OCI-LY1 (cell line): Measurements from ENCODE around the gene METRN.

Experiments
- H2AFZ ChIP-seq: fragments of 200-600 bp; sonication (generic), shearing (Covaris generic); 2 replicates; pipeline ENCODE4 v1.6.0; 2014; ENCODE audit warnings: antibody characterized with exemption, mild to moderate bottlenecking, low read length
- H3F3A ChIP-seq: fragments of 200-600 bp; sonication (generic), shearing (Covaris generic); 2 replicates; pipeline ENCODE4 v1.6.0; 2014; ENCODE audit warnings: mild to moderate bottlenecking, antibody characterized with exemption, low read length, moderate library complexity; ENCODE audit not compliant: insufficient read depth
- H3K27ac ChIP-seq: fragments of 200-600 bp; sonication (generic); 2 replicates; pipeline ENCODE4 v1.5.1; 2014; ENCODE audit warnings: low read length, mixed run types, mild to moderate bottlenecking, low read depth; ENCODE audit not compliant: poor library complexity, severe bottlenecking
- H3K27me3 ChIP-seq: fragments of 200-600 bp; sonication (generic); 2 replicates; pipeline ENCODE4 v1.6.0; 2014; ENCODE audit warnings: antibody characterized with exemption, mild to moderate bottlenecking, low read length, moderate library complexity; ENCODE audit not compliant: insufficient read depth
- H3K36me3 ChIP-seq: fragments of 200-600 bp; sonication (generic); 2 replicates; pipeline ENCODE4 v1.6.1; 2014; ENCODE audit warnings: mild to moderate bottlenecking, antibody characterized with exemption, low read length, moderate library complexity, mixed read lengths; ENCODE audit not compliant: insufficient read depth
- H3K4me1 ChIP-seq: fragments of 200-600 bp; sonication (generic); 2 replicates; pipeline ENCODE4 v1.5.1; 2014; ENCODE audit warnings: mild to moderate bottlenecking, low read length, moderate library complexity; ENCODE audit not compliant: insufficient read depth, severe bottlenecking
- H3K4me2 ChIP-seq: fragments of 200-600 bp; sonication (generic), shearing (Covaris generic); 2 replicates; pipeline ENCODE4 v1.6.1; 2014; ENCODE audit warnings: low read length
- H3K4me3 ChIP-seq: fragments of 200-600 bp; sonication (generic); 2 replicates; pipeline ENCODE4 v1.5.1; 2014; ENCODE audit warnings: low read length, low read depth, mild to moderate bottlenecking, mixed read lengths; ENCODE audit not compliant: poor library complexity, severe bottlenecking
- H3K79me2 ChIP-seq: fragments of 200-600 bp; shearing (Covaris generic); 2 replicates; pipeline ENCODE4 v1.6.1; 2016; ENCODE audit warnings: mixed run types, low read length, mixed read lengths; ENCODE audit not compliant: insufficient read depth
- H3K9ac ChIP-seq: fragments of 200-600 bp; sonication (generic), shearing (Covaris generic); 2 replicates; pipeline ENCODE4 v1.6.1; 2014; ENCODE audit warnings: mild to moderate bottlenecking, low read length, mixed read lengths
- H3K9me2 ChIP-seq: fragments of 200-600 bp; sonication (generic), shearing (Covaris generic); 2 replicates; pipeline ENCODE4 v1.6.1; 2014; ENCODE audit warnings: low read depth, mild to moderate bottlenecking, low read length, mixed read lengths
- H3K9me3 ChIP-seq: fragments of 200-600 bp; shearing (Covaris generic); 2 replicates; pipeline ENCODE4 v1.6.1; 2014; ENCODE audit warnings: low read length, mixed read lengths
- H4K20me1 ChIP-seq: fragments of 200-600 bp; sonication (generic), shearing (Covaris generic); 2 replicates; pipeline ENCODE4 v1.6.0; 2016; ENCODE audit warnings: mild to moderate bottlenecking, low read length; ENCODE audit not compliant: insufficient read depth
- EZH2 ChIP-seq: fragments of 200-600 bp; sonication (generic), shearing (Covaris generic); IDR thresholded peaks from 2 replicates; pipeline ENCODE4 v1.8.0; 2017; ENCODE audit warnings: borderline replicate concordance, mixed run types, mild to moderate bottlenecking, antibody characterized with exemption, low read length, moderate library complexity, mixed read lengths
- TF ChIP-seq, protein P1 (sequence below): fragments of 200-600 bp; sonication (generic), shearing (Covaris generic); IDR thresholded peaks from 2 replicates; pipeline ENCODE4 v1.5.1; 2017; ENCODE audit warnings: mild to moderate bottlenecking, antibody characterized with exemption, low read length, moderate library complexity, mixed read lengths

METRN gene

DNA sequence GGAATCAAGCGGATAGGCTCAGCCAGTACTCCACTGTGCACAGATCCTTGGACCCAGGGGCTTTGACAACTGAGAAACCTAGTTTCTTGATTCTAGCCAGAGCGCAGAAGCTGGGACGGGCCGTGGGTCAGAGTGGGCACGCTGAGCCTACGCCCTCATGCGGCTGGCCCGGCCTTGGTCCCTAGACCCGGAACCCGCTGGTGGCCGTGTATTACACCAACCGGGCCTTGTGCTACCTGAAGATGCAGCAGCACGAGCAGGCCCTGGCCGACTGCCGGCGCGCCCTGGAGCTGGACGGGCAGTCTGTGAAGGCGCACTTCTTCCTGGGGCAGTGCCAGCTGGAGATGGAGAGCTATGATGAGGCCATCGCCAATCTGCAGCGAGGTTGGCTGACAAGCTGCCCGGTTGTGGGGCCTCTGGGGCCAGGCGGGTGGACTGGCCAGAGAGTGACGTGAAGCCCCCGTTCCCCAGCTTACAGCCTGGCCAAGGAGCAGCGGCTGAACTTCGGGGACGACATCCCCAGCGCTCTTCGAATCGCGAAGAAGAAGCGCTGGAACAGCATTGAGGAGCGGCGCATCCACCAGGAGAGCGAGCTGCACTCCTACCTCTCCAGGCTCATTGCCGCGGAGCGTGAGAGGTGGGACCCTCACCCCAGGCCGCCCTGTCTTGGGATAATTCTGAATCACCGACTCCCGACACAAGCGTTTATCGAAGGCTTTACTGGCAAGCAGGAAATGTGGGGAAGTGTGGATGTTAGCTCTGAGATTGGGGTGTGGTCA, 33.8 kb upstream of the METRN start:
- H3F3A ChIP-seq = no peaks in the 10 kb centered on the region
- no peaks in the 10 kb centered on the region for H3K27me3 ChIP-seq
- peak overlapping the region; percentile 98 for H3K4me2 ChIP-seq
- H3K27ac ChIP-seq = peak overlapping the region; percentile 55
- H3K4me1 ChIP-seq = peaks cover 56% of the 10 kb centered on the region
- peak overlapping the region; percentile 86 for H3K9ac ChIP-seq
- no peak overlapping the region for H2AFZ ChIP-seq
- H3K79me2 ChIP-seq = 0 out of 2 replicates have a peak, but pooled peaks cover 8% of the 10 kb centered on the region
- no peaks in the 10 kb centered on the region for H4K20me1 ChIP-seq
- TF ChIP-seq, protein P1, sequence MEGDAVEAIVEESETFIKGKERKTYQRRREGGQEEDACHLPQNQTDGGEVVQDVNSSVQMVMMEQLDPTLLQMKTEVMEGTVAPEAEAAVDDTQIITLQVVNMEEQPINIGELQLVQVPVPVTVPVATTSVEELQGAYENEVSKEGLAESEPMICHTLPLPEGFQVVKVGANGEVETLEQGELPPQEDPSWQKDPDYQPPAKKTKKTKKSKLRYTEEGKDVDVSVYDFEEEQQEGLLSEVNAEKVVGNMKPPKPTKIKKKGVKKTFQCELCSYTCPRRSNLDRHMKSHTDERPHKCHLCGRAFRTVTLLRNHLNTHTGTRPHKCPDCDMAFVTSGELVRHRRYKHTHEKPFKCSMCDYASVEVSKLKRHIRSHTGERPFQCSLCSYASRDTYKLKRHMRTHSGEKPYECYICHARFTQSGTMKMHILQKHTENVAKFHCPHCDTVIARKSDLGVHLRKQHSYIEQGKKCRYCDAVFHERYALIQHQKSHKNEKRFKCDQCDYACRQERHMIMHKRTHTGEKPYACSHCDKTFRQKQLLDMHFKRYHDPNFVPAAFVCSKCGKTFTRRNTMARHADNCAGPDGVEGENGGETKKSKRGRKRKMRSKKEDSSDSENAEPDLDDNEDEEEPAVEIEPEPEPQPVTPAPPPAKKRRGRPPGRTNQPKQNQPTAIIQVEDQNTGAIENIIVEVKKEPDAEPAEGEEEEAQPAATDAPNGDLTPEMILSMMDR = peak; percentile 26; the same call in 1 of the 2 replicates
- TF ChIP-seq EZH2 = no peak
- H3K4me3 ChIP-seq = peak overlapping the region; percentile 86
- no peaks in the 10 kb centered on the region for H3K9me2 ChIP-seq
- peaks cover 29% of the 10 kb centered on the region for H3K36me3 ChIP-seq
- H3K9me3 ChIP-seq = no peaks in the 10 kb centered on the region

DNA sequence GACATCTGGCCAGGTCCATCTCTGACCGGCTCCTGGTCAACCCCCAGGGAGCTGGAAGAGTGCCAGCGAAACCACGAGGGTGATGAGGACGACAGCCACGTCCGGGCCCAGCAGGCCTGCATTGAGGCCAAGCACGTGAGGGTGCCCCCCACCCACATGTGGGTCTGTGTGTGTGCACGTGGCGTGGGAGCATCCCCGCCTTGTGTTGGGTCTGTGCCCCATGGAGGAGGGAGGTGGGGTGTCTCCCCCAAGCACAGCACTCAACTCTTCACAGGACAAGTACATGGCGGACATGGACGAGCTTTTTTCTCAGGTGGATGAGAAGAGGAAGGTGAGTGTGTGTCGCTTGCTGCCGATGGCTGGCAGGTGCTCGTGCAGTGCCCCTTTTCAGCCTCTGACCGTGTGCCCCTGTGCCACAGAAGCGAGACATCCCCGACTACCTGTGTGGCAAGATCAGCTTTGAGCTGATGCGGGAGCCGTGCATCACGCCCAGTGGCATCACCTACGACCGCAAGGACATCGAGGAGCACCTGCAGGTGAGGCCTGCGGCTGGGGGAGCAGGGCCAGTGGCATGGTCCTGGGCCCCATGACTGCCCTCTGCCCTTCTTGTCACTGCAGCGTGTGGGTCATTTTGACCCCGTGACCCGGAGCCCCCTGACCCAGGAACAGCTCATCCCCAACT, 33.0 kb upstream of the METRN start:
- Histone ChIP-seq H3K36me3 (peaks cover 36% of the 10 kb centered on the region), H3K27me3 (no peaks in the 10 kb centered on the region), H3K9me2 (no peaks in the 10 kb centered on the region), H3K4me3 (peak overlapping the region; percentile 86), H4K20me1 (no peaks in the 10 kb centered on the region), H3K9ac (peak overlapping the region; percentile 86; the same call in 1 of the 2 replicates), H2AFZ (no peak overlapping the region), H3K79me2 (0 out of 2 replicates have a peak, but pooled peaks cover 8% of the 10 kb centered on the region), H3K27ac (no peak overlapping the region), H3F3A (no peaks in the 10 kb centered on the region), H3K4me2 (peak overlapping the region; percentile 98), H3K9me3 (no peaks in the 10 kb centered on the region), H3K4me1 (peaks cover 52% of the 10 kb centered on the region)
- TF ChIP-seq, protein P1 = no peak
- no peak for TF ChIP-seq EZH2

DNA sequence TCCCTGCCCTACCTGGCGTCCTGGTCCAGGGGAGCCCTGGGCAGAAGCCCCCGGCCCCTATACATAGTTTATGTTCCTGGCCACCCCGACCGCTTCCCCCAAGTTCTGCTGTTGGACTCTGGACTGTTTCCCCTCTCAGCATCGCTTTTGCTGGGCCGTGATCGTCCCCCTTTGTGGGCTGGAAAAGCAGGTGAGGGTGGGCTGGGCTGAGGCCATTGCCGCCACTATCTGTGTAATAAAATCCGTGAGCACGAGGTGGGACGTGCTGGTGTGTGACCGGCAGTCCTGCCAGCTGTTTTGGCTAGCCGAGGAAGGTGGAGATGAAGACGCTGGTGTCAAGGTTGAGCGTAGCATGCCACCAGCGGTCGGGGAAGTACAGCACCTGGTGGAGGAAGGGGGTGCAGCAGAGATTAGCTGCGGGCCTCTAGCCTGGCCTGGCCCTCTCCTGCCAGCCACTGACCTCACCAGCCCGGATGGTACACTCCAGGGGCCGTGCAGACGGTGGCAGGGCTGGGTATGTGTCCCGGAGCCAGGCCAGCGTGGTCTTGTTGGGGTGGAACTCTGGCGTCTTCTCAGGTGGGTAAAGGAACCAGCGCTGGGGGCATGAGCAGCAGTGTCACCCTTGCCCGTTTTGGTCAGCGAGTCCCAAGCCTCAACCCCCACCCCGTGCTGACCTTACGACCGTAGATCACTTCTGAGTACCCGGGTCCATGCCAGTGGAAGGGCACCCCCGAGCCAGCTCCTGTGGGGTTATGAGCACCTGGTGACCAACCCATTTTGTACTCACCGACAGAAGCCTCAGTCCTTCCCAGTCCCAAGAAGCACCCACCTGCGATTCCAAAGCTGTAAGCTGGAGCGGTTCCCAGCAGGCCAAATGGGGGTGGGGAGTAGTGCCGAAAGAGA, 32.2 kb upstream of the METRN start:
- Histone ChIP-seq H2AFZ (no peak overlapping the region), H3K9me2 (no peaks in the 10 kb centered on the region), H3K9me3 (no peaks in the 10 kb centered on the region), H3K27me3 (no peaks in the 10 kb centered on the region), H3K9ac (peak overlapping the region; percentile 82; the same call in 1 of the 2 replicates), H3K4me2 (peak overlapping the region; percentile 98), H4K20me1 (no peaks in the 10 kb centered on the region), H3F3A (no peaks in the 10 kb centered on the region), H3K79me2 (0 out of 2 replicates have a peak, but pooled peaks cover 8% of the 10 kb centered on the region), H3K36me3 (peaks cover 38% of the 10 kb centered on the region), H3K27ac (no peak overlapping the region), H3K4me1 (peaks cover 44% of the 10 kb centered on the region), H3K4me3 (peak overlapping the region; percentile 86)
- TF ChIP-seq, protein P1 = no peak
- no peak for TF ChIP-seq EZH2
